ENCODE data around the gene GSTCD.

- TF ChIP-seq EZH2 (IDR thresholded peaks at IDR 0.05; ENCODE audit: borderline replicate concordance, low read length) (no peak), CTCF (IDR thresholded peaks at IDR 0.05; ENCODE audit: low read length) (no peak)
Measured at GRCh38 chr4:105805501-105806120, 97.0 kb downstream of the GSTCD start.

Measured in OCI-LY1 (cell line).